Mesendoderm (in vitro differentiated cells): Measurements from ENCODE around the gene IMMP2L.

Source experiments
- DNase-seq: peaks from one replicate; pipeline ENCODE4 v3.0.0; 2013
- H2AK5ac ChIP-seq: 2 replicates; pipeline ENCODE4 v1.6.1; 2013; ENCODE audit warnings: low read length, inconsistent platforms
- H2BK120ac ChIP-seq: 2 replicates; pipeline ENCODE4 v1.6.1; 2013; ENCODE audit warnings: low read depth, mild to moderate bottlenecking, low read length, moderate library complexity, mixed read lengths
- H2BK15ac ChIP-seq: replicated peaks from 2 replicates; pipeline ENCODE4 v1.6.1; 2013; ENCODE audit warnings: low read depth, mild to moderate bottlenecking, moderate library complexity
- H2BK5ac ChIP-seq: 2 replicates; pipeline ENCODE4 v1.6.1; 2013; ENCODE audit warnings: low read length, inconsistent platforms
- H3K18ac ChIP-seq: 2 replicates; pipeline ENCODE4 v1.6.1; 2013; ENCODE audit warnings: mild to moderate bottlenecking, low read length, mixed read lengths
- H3K23ac ChIP-seq: one replicate; pipeline ENCODE4 v1.6.1; 2013; ENCODE audit warnings: low read length
- H3K27ac ChIP-seq: 2 replicates; pipeline ENCODE4 v1.5.1; 2013; ENCODE audit warnings: low read depth, mild to moderate bottlenecking, inconsistent platforms, low read length, moderate library complexity
- H3K27me3 ChIP-seq: 2 replicates; pipeline ENCODE4 v1.6.1; 2013; ENCODE audit warnings: low read length, control low read depth, mild to moderate bottlenecking, inconsistent platforms; ENCODE audit not compliant: insufficient read depth, poor library complexity
- H3K36me3 ChIP-seq: 2 replicates; pipeline ENCODE4 v1.6.1; 2013; ENCODE audit warnings: low read length, inconsistent platforms; ENCODE audit not compliant: control insufficient read depth, insufficient read depth
- H3K4ac ChIP-seq: one replicate; pipeline ENCODE4 v1.6.1; 2013; ENCODE audit warnings: low read depth, mild to moderate bottlenecking, low read length, moderate library complexity
- H3K4me1 ChIP-seq: 2 replicates; pipeline ENCODE4 v1.6.1; 2013; ENCODE audit warnings: low read depth, low read length, inconsistent platforms; ENCODE audit not compliant: control insufficient read depth
- H3K4me2 ChIP-seq: 2 replicates; pipeline ENCODE4 v1.6.1; 2013; ENCODE audit warnings: low read length
- H3K4me3 ChIP-seq: 2 replicates; pipeline ENCODE4 v1.5.1; 2013; ENCODE audit warnings: mild to moderate bottlenecking, low read length
- H3K56ac ChIP-seq: one replicate; pipeline ENCODE4 v1.6.1; 2013; ENCODE audit warnings: low read length
- H3K79me1 ChIP-seq: 2 replicates; pipeline ENCODE4 v1.6.1; 2013; ENCODE audit warnings: low read length, inconsistent platforms
- H3K79me2 ChIP-seq: 2 replicates; pipeline ENCODE4 v1.6.1; 2013; ENCODE audit warnings: mild to moderate bottlenecking, low read length; ENCODE audit not compliant: control insufficient read depth, insufficient read depth
- H3K9ac ChIP-seq: 2 replicates; pipeline ENCODE4 v1.6.1; 2013; ENCODE audit warnings: low read length, inconsistent platforms
- H4K5ac ChIP-seq: one replicate; pipeline ENCODE4 v1.6.1; 2013; ENCODE audit warnings: low read length
- H4K8ac ChIP-seq: one replicate; pipeline ENCODE4 v1.6.1; 2013; ENCODE audit warnings: low read depth, mild to moderate bottlenecking, control low read depth, low read length, moderate library complexity
- WGBS: extraction: QIAGEN DNeasy Blood & Tissue Kit; methylation state at CpG from one replicate; pipeline ENCODE4 v1.1.7; 2013; ENCODE audit warnings: low lambda C conversion rate, missing lambda C conversion rate; ENCODE audit not compliant: insufficient coverage; ENCODE audit errors: extremely low coverage; 5-methylcytosine and 5-hydroxymethylcytosine counted together

The IMMP2L gene

GRCh38 chr7:110929480-110930249, 632.6 kb downstream of the IMMP2L start:
- Histone ChIP-seq H3K27me3 (no peaks in the 10 kb centered on the region), H3K4me3 (no peak overlapping the region)

GRCh38 chr7:110922906-110923305, 639.4 kb downstream of the IMMP2L start:
- H3K56ac ChIP-seq: no peak overlapping the region
- no peak overlapping the region for H3K27ac ChIP-seq

More at GRCh38 chr7:110929480-110930249, 632.6 kb downstream of the IMMP2L start:
- no peak for DNase-seq
- no peaks in the 10 kb centered on the region for H3K4me1 ChIP-seq
- H3K79me1 ChIP-seq: no peaks in the 10 kb centered on the region
- no peak overlapping the region for H3K18ac ChIP-seq
- no peak overlapping the region for H3K9ac ChIP-seq
- no peaks in the 10 kb centered on the region for H3K79me2 ChIP-seq
- H3K4me2 ChIP-seq: no peak overlapping the region
- no peaks in the 10 kb centered on the region for H3K36me3 ChIP-seq
- no peak overlapping the region for H4K5ac ChIP-seq
- no peak overlapping the region for H3K27ac ChIP-seq
- H2BK15ac ChIP-seq: no peak overlapping the region
- H3K56ac ChIP-seq: no peak overlapping the region
- H3K4ac ChIP-seq: no peak overlapping the region
- WGBS: no CpG with 5 or more reads among the region's 5 CpGs
- H4K8ac ChIP-seq: no peak overlapping the region
- no peak overlapping the region for H2BK5ac ChIP-seq
- no peak overlapping the region for H3K23ac ChIP-seq
- no peak overlapping the region for H2BK120ac ChIP-seq
- H2AK5ac ChIP-seq: no peak overlapping the region

GRCh38 chr7:110921595-110922151, 640.6 kb downstream of the IMMP2L start:
- Histone ChIP-seq H3K4me2 (no peak overlapping the region), H3K4ac (no peak overlapping the region), H3K79me2 (no peaks in the 10 kb centered on the region), H3K18ac (no peak overlapping the region), H4K5ac (no peak overlapping the region), H3K27ac (no peak overlapping the region), H2BK120ac (no peak overlapping the region), H3K79me1 (no peaks in the 10 kb centered on the region), H2BK15ac (no peak overlapping the region), H3K56ac (no peak overlapping the region), H3K27me3 (no peaks in the 10 kb centered on the region), H3K4me1 (no peaks in the 10 kb centered on the region), H3K23ac (no peak overlapping the region), H4K8ac (no peak overlapping the region), H2BK5ac (no peak overlapping the region), H3K9ac (no peak overlapping the region), H3K4me3 (no peak overlapping the region), H3K36me3 (no peaks in the 10 kb centered on the region), H2AK5ac (no peak overlapping the region)
- DNase-seq: no peak

More at GRCh38 chr7:110922906-110923305, 639.4 kb downstream of the IMMP2L start:
- Histone ChIP-seq H2AK5ac (no peak overlapping the region), H2BK5ac (no peak overlapping the region), H3K9ac (no peak overlapping the region), H3K4ac (no peak overlapping the region), H3K4me3 (no peak overlapping the region), H2BK120ac (no peak overlapping the region), H3K36me3 (no peaks in the 10 kb centered on the region), H3K18ac (no peak overlapping the region), H4K5ac (no peak overlapping the region), H2BK15ac (no peak overlapping the region), H3K79me1 (no peaks in the 10 kb centered on the region), H3K4me2 (no peak overlapping the region), H3K23ac (no peak overlapping the region), H3K4me1 (no peaks in the 10 kb centered on the region), H3K79me2 (no peaks in the 10 kb centered on the region), H4K8ac (no peak overlapping the region), H3K27me3 (no peaks in the 10 kb centered on the region)
- WGBS: no CpG with 5 or more reads among the region's 3 CpGs
- peak; percentile 7 for DNase-seq

GRCh38 chr7:110918949-110919548, 643.2 kb downstream of the IMMP2L start:
- Histone ChIP-seq H3K36me3 (no peaks in the 10 kb centered on the region), H3K4me1 (no peaks in the 10 kb centered on the region), H3K79me2 (no peaks in the 10 kb centered on the region), H3K9ac (no peak overlapping the region), H3K18ac (no peak overlapping the region), H2BK15ac (no peak overlapping the region), H4K8ac (no peak overlapping the region), H3K79me1 (no peaks in the 10 kb centered on the region), H3K4ac (no peak overlapping the region), H2BK120ac (no peak overlapping the region), H2BK5ac (no peak overlapping the region), H4K5ac (no peak overlapping the region), H3K4me3 (no peak overlapping the region), H3K4me2 (no peak overlapping the region), H3K27ac (no peak overlapping the region), H3K27me3 (no peaks in the 10 kb centered on the region), H3K23ac (no peak overlapping the region), H3K56ac (no peak overlapping the region), H2AK5ac (no peak overlapping the region)
- WGBS: no CpG with 5 or more reads among the region's 2 CpGs
- no peak for DNase-seq

GRCh38 chr7:110914263-110914662, 648.0 kb downstream of the IMMP2L start:
- no peak overlapping the region for H4K5ac ChIP-seq
- no peak overlapping the region for H3K4me2 ChIP-seq
- H3K27ac ChIP-seq: no peak overlapping the region
- H3K27me3 ChIP-seq: no peaks in the 10 kb centered on the region
- no peaks in the 10 kb centered on the region for H3K4me1 ChIP-seq
- no peak overlapping the region for H3K4ac ChIP-seq
- no peak overlapping the region for H2BK15ac ChIP-seq
- DNase-seq: no peak
- WGBS: no CpG with 5 or more reads among the region's 2 CpGs
- H3K56ac ChIP-seq: no peak overlapping the region
- no peaks in the 10 kb centered on the region for H3K79me2 ChIP-seq
- H2BK5ac ChIP-seq: no peak overlapping the region
- no peak overlapping the region for H3K23ac ChIP-seq
- no peaks in the 10 kb centered on the region for H3K36me3 ChIP-seq
- no peak overlapping the region for H2AK5ac ChIP-seq
- no peak overlapping the region for H3K18ac ChIP-seq
- H3K4me3 ChIP-seq: no peak overlapping the region
- H3K79me1 ChIP-seq: no peaks in the 10 kb centered on the region
- H2BK120ac ChIP-seq: no peak overlapping the region
- no peak overlapping the region for H4K8ac ChIP-seq
- no peak overlapping the region for H3K9ac ChIP-seq
